Measurements from ENCODE around the gene CLEC6A.

CLEC6A gene

DNA sequence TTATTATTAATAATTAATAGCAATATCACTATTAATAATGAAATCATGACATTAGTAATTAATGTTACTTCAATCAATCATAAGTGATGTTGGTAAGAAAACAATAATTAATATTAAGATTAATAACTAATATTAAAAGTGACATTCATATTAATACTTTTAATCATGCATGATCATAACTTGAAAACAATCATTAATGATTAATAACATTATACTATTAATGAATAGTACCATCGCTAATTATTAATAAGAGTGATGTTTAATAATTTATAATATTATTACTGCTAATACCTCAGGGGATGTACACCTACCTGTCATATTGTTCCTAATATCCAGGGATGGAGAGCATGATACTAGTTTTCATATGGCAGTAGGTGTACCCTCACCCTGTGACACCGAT is 10.0 kb upstream of the CLEC6A start:
- Histone ChIP-seq H3K4me2 (ENCODE audit: insufficient read depth, low read length, poor library complexity, severe bottlenecking) (no peak overlapping the region), H2AK5ac (ENCODE audit: low read depth, low read length) (no peak overlapping the region)
- no CpG with 5 or more reads among the region's 2 CpGs for WGBS, 2 donors (ENCODE audit: extremely low coverage in 2 of 2, insufficient read length in 2 of 2, insufficient replicate concordance in 1 of 2)

DNA sequence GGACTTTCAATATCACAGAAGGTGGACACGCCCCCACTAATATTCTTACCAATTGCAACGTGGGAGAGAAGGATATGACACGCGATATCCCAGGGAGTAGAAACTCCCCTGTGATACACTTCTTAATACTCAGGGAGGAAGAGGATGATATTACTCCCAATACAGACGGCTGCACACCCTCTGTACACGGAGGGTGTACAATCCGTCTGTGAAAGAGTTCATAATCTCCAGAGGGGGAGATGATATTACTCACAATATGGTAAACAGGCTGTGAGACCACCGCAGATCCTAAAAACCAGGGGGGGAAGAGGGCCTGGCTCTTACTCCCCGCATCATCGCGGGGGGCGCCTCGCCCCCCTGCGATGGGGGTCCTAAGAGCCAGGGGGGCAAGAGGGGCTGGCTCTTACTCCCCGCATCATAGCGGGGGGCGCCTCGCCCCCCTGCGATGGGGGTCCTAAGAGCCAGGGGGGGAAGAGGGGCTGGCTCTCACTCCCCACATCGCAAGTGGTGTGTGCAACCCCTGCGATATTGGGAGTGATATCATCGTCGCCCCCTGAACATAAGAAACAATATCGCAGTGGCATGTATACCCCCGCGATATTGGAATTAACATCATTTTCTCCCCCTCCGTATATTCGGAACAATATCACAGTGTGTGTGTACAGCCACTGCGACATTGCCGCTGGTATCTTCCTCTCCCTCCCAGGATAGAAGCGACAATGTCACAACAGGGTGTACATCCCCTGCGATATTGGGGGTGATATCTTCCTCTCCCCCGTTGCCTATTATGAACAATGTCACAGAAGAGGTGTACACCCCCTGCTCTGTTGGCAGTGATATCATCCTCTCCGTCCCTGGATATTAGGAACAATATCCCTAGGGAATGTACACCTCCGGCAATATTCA is 8.9 kb upstream of the CLEC6A start:
- H3K27me3 ChIP-seq (ENCODE audit: control insufficient read depth in 3 of 3, insufficient read depth in 3 of 3, low read depth in 1 of 3, low read length in 3 of 3): no peaks in the 10 kb centered on the region
- H3K4me1 ChIP-seq (ENCODE audit: control insufficient read depth in 2 of 2, insufficient read depth in 1 of 2, low read depth in 1 of 2, low read length in 2 of 2): peaks cover 0 to 4% of the 10 kb centered on the region in 2 donors
- no peaks in the 10 kb centered on the region for H3K36me3 ChIP-seq (replicated peaks in 1 of 2; ENCODE audit: control insufficient read depth in 2 of 2, insufficient read depth in 2 of 2, low read length in 2 of 2)
- no CpG with 5 or more reads among the region's 35 CpGs for WGBS, 2 donors (ENCODE audit: extremely low coverage in 2 of 2, insufficient read length in 2 of 2, insufficient replicate concordance in 1 of 2)
- no peak overlapping the region for H2AK5ac ChIP-seq (ENCODE audit: low read depth, low read length)
- no peak overlapping the region for H3K4me3 ChIP-seq (ENCODE audit: low read length in 2 of 2)
- H3K9me3 ChIP-seq (replicated peaks in 1 of 2; ENCODE audit: control insufficient read depth in 2 of 2, insufficient read depth in 1 of 2, low read depth in 1 of 2, low read length in 2 of 2): peaks cover 0 to 1% of the 10 kb centered on the region in 2 donors
- H2AFZ ChIP-seq (ENCODE audit: low read length): no peak overlapping the region
- no peak overlapping the region for H2BK120ac ChIP-seq (ENCODE audit: low read depth, low read length)
- no peak overlapping the region for H2BK5ac ChIP-seq (ENCODE audit: low read length)
- H3K4me2 ChIP-seq (ENCODE audit: insufficient read depth, low read length, poor library complexity, severe bottlenecking): no peak overlapping the region
- no peak overlapping the region for H3K9ac ChIP-seq (ENCODE audit: low read depth, low read length, poor library complexity)
- H4K8ac ChIP-seq (ENCODE audit: low read depth, low read length): no peak overlapping the region
- H2BK12ac ChIP-seq (ENCODE audit: low read length): no peak overlapping the region
- no peak overlapping the region for H3K14ac ChIP-seq (ENCODE audit: low read length)
- H3K27ac ChIP-seq (replicated peaks; ENCODE audit: low read length): no peak overlapping the region
- H3K4ac ChIP-seq (ENCODE audit: low read length): no peak overlapping the region
- no peak overlapping the region for H3K23ac ChIP-seq (ENCODE audit: low read depth, low read length, poor library complexity)
- DNase-seq (ENCODE audit: low spot score): no peak
- no peak overlapping the region for H4K91ac ChIP-seq (ENCODE audit: low read depth, low read length, poor library complexity)
- no peaks in the 10 kb centered on the region for H3K79me1 ChIP-seq (ENCODE audit: low read depth, low read length)
- H2BK15ac ChIP-seq (ENCODE audit: low read length): no peak overlapping the region
- no peak overlapping the region for H3K18ac ChIP-seq (ENCODE audit: low read length)

More for the DNA sequence above, 10.0 kb upstream of the CLEC6A start:
- H2AFZ ChIP-seq (ENCODE audit: low read length): no peak overlapping the region
- H4K91ac ChIP-seq (ENCODE audit: low read depth, low read length, poor library complexity): no peak overlapping the region
- no peaks in the 10 kb centered on the region for H3K36me3 ChIP-seq (replicated peaks in 1 of 2; ENCODE audit: control insufficient read depth in 2 of 2, insufficient read depth in 2 of 2, low read length in 2 of 2)
- DNase-seq (ENCODE audit: low spot score): no peak
- no peaks in the 10 kb centered on the region for H3K79me1 ChIP-seq (ENCODE audit: low read depth, low read length)
- H3K4ac ChIP-seq (ENCODE audit: low read length): no peak overlapping the region
- H3K9ac ChIP-seq (ENCODE audit: low read depth, low read length, poor library complexity): no peak overlapping the region
- no peak overlapping the region for H2BK5ac ChIP-seq (ENCODE audit: low read length)
- H2BK15ac ChIP-seq (ENCODE audit: low read length): no peak overlapping the region
- no peak overlapping the region for H4K8ac ChIP-seq (ENCODE audit: low read depth, low read length)
- H3K23ac ChIP-seq (ENCODE audit: low read depth, low read length, poor library complexity): no peak overlapping the region
- H2BK12ac ChIP-seq (ENCODE audit: low read length): no peak overlapping the region
- no peaks in the 10 kb centered on the region for H3K9me3 ChIP-seq (replicated peaks in 1 of 2; ENCODE audit: control insufficient read depth in 2 of 2, insufficient read depth in 1 of 2, low read depth in 1 of 2, low read length in 2 of 2)
- no peak overlapping the region for H3K4me3 ChIP-seq (ENCODE audit: low read length in 2 of 2)
- H3K4me1 ChIP-seq (ENCODE audit: control insufficient read depth in 2 of 2, insufficient read depth in 1 of 2, low read depth in 1 of 2, low read length in 2 of 2): peaks cover 0 to 4% of the 10 kb centered on the region in 2 donors
- no peaks in the 10 kb centered on the region for H3K27me3 ChIP-seq (ENCODE audit: control insufficient read depth in 3 of 3, insufficient read depth in 3 of 3, low read depth in 1 of 3, low read length in 3 of 3)
- no peak overlapping the region for H2BK120ac ChIP-seq (ENCODE audit: low read depth, low read length)
- no peak overlapping the region for H3K14ac ChIP-seq (ENCODE audit: low read length)
- no peak overlapping the region for H3K27ac ChIP-seq (replicated peaks; ENCODE audit: low read length)
- H3K18ac ChIP-seq (ENCODE audit: low read length): no peak overlapping the region

DNA sequence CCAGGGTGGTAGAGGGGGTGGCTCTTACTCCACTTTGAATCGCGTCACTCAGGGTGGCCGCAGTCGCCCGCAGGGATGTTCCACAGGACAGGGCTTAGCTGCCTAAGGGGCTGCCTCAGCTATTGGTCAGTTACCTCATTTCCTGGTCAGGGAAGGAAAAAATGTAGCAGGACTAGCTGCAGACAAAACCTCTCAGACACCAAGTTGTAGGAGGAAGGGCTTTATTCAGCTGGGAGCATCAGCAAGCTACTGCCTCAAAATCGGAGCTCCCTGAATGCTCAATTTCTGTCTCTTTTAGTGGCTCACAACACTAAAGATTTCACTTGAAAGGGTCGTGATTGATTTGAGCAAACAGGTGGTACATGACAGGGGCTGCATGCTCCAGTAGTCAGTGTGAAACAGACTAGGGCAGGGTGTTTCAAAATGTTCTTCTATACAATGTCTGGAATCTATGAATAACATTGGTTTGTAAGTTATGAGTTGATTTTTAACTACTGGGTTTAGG is 6.4 kb upstream of the CLEC6A start:
- Histone ChIP-seq H3K9me3 (replicated peaks in 1 of 2; ENCODE audit: control insufficient read depth in 2 of 2, insufficient read depth in 1 of 2, low read depth in 1 of 2, low read length in 2 of 2) (peaks cover 0 to 1% of the 10 kb centered on the region in 2 donors), H4K91ac (ENCODE audit: low read depth, low read length, poor library complexity) (no peak overlapping the region), H3K4ac (ENCODE audit: low read length) (no peak overlapping the region), H2AK5ac (ENCODE audit: low read depth, low read length) (no peak overlapping the region), H3K18ac (ENCODE audit: low read length) (no peak overlapping the region), H4K8ac (ENCODE audit: low read depth, low read length) (no peak overlapping the region), H3K23ac (ENCODE audit: low read depth, low read length, poor library complexity) (no peak overlapping the region), H3K36me3 (replicated peaks in 1 of 2; ENCODE audit: control insufficient read depth in 2 of 2, insufficient read depth in 2 of 2, low read length in 2 of 2) (no peaks in the 10 kb centered on the region), H3K4me2 (ENCODE audit: insufficient read depth, low read length, poor library complexity, severe bottlenecking) (no peak overlapping the region), H2BK120ac (ENCODE audit: low read depth, low read length) (no peak overlapping the region), H3K14ac (ENCODE audit: low read length) (no peak overlapping the region), H2BK12ac (ENCODE audit: low read length) (no peak overlapping the region), H3K79me1 (ENCODE audit: low read depth, low read length) (no peaks in the 10 kb centered on the region), H3K9ac (ENCODE audit: low read depth, low read length, poor library complexity) (no peak overlapping the region), H3K27ac (replicated peaks; ENCODE audit: low read length) (no peak overlapping the region), H3K27me3 (ENCODE audit: control insufficient read depth in 3 of 3, insufficient read depth in 3 of 3, low read depth in 1 of 3, low read length in 3 of 3) (no peaks in the 10 kb centered on the region), H2AFZ (ENCODE audit: low read length) (peak overlapping the region; percentile 9), H2BK15ac (ENCODE audit: low read length) (no peak overlapping the region), H3K4me1 (ENCODE audit: control insufficient read depth in 2 of 2, insufficient read depth in 1 of 2, low read depth in 1 of 2, low read length in 2 of 2) (no peaks in the 10 kb centered on the region), H2BK5ac (ENCODE audit: low read length) (no peak overlapping the region), H3K4me3 (ENCODE audit: low read length in 2 of 2) (no peak overlapping the region)
- WGBS, 2 donors (ENCODE audit: extremely low coverage in 2 of 2, insufficient read length in 2 of 2, insufficient replicate concordance in 1 of 2): no CpG with 5 or more reads among the region's 7 CpGs
- no peak for DNase-seq (ENCODE audit: low spot score)

GRCh38 chr12:8452036-8452435 is 3.7 kb upstream of the CLEC6A start:
- no peak overlapping the region for H4K8ac ChIP-seq (ENCODE audit: low read depth, low read length)
- no peak overlapping the region for H4K91ac ChIP-seq (ENCODE audit: low read depth, low read length, poor library complexity)
- H3K27me3 ChIP-seq (ENCODE audit: control insufficient read depth in 3 of 3, insufficient read depth in 3 of 3, low read depth in 1 of 3, low read length in 3 of 3): no peaks in the 10 kb centered on the region
- H3K4ac ChIP-seq (ENCODE audit: low read length): no peak overlapping the region
- H3K14ac ChIP-seq (ENCODE audit: low read length): no peak overlapping the region
- H2BK120ac ChIP-seq (ENCODE audit: low read depth, low read length): no peak overlapping the region
- no peak overlapping the region for H3K23ac ChIP-seq (ENCODE audit: low read depth, low read length, poor library complexity)
- no peak overlapping the region for H3K4me3 ChIP-seq (ENCODE audit: low read length in 2 of 2)
- no peak overlapping the region for H3K9ac ChIP-seq (ENCODE audit: low read depth, low read length, poor library complexity)
- no peaks in the 10 kb centered on the region for H3K79me1 ChIP-seq (ENCODE audit: low read depth, low read length)
- H2BK15ac ChIP-seq (ENCODE audit: low read length): no peak overlapping the region
- no peak for DNase-seq (ENCODE audit: low spot score)
- H2AFZ ChIP-seq (ENCODE audit: low read length): no peak overlapping the region
- no CpG with 5 or more reads among the region's 12 CpGs for WGBS, 2 donors (ENCODE audit: extremely low coverage in 2 of 2, insufficient read length in 2 of 2, insufficient replicate concordance in 1 of 2)
- H2BK12ac ChIP-seq (ENCODE audit: low read length): no peak overlapping the region
- H2BK5ac ChIP-seq (ENCODE audit: low read length): no peak overlapping the region
- H3K36me3 ChIP-seq (replicated peaks in 1 of 2; ENCODE audit: control insufficient read depth in 2 of 2, insufficient read depth in 2 of 2, low read length in 2 of 2): no peaks in the 10 kb centered on the region
- no peak overlapping the region for H3K4me2 ChIP-seq (ENCODE audit: insufficient read depth, low read length, poor library complexity, severe bottlenecking)
- H2AK5ac ChIP-seq (ENCODE audit: low read depth, low read length): no peak overlapping the region
- no peaks in the 10 kb centered on the region for H3K4me1 ChIP-seq (ENCODE audit: control insufficient read depth in 2 of 2, insufficient read depth in 1 of 2, low read depth in 1 of 2, low read length in 2 of 2)
- H3K9me3 ChIP-seq (replicated peaks in 1 of 2; ENCODE audit: control insufficient read depth in 2 of 2, insufficient read depth in 1 of 2, low read depth in 1 of 2, low read length in 2 of 2): peaks cover 0 to 1% of the 10 kb centered on the region in 2 donors
- H3K27ac ChIP-seq (replicated peaks; ENCODE audit: low read length): no peak overlapping the region
- no peak overlapping the region for H3K18ac ChIP-seq (ENCODE audit: low read length)
